Mammary epithelial cell (primary cell): ENCODE results near the gene IFIT1B.
"Not testable (repeated sequence)": the region's sequence is repeated elsewhere in the genome, so short reads cannot be mapped to it uniquely, and the experiment has no call there.

ENCODE experiments used
- EZH2 ChIP-seq: IDR thresholded peaks from 2 replicates; pipeline ENCODE4 v1.6.1; 2012; ENCODE audit warnings: low read length, inconsistent platforms, borderline replicate concordance
- TF ChIP-seq, protein P1 (sequence below), 2 donors: IDR thresholded peaks in 1 of 2; conservative IDR thresholded peaks in 1 of 2; 2 replicates each; pipeline ENCODE4 v1.5.1; 2011 to 2012; ENCODE audit warnings: inconsistent platforms in 2 of 2, low read length in 2 of 2, mild to moderate bottlenecking in 2 of 2, control low read depth in 1 of 2, low read depth in 1 of 2; ENCODE audit not compliant: insufficient read depth in 1 of 2; ENCODE audit errors: extremely low read depth in 1 of 2

DNA sequence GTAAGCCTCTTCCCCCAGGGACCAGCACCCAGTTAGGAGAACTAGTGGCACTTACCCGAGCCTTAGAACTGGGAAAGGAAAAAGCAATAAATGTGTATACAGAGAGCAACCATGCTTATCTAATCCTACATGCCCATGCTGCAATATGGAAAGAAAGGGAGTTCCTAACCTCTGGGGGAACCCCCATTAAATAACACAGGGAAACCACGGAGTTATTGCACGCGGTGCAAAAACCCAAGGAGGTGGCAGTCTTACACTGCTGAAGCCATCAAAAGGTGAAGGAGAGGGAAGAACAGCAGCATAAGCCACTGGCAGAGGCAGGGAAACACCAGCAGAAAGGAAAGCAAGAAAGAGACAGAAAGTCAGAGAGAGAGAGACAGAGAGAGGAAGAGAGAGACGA lies 32.7 kb downstream of the IFIT1B start:
- TF ChIP-seq, protein P1, sequence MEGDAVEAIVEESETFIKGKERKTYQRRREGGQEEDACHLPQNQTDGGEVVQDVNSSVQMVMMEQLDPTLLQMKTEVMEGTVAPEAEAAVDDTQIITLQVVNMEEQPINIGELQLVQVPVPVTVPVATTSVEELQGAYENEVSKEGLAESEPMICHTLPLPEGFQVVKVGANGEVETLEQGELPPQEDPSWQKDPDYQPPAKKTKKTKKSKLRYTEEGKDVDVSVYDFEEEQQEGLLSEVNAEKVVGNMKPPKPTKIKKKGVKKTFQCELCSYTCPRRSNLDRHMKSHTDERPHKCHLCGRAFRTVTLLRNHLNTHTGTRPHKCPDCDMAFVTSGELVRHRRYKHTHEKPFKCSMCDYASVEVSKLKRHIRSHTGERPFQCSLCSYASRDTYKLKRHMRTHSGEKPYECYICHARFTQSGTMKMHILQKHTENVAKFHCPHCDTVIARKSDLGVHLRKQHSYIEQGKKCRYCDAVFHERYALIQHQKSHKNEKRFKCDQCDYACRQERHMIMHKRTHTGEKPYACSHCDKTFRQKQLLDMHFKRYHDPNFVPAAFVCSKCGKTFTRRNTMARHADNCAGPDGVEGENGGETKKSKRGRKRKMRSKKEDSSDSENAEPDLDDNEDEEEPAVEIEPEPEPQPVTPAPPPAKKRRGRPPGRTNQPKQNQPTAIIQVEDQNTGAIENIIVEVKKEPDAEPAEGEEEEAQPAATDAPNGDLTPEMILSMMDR (conservative IDR thresholded peaks at IDR 0.05 in 1 of 2, IDR thresholded peaks at IDR 0.05 in 1 of 2; ENCODE audit: extremely low read depth in 1 of 2, insufficient read depth in 1 of 2, low read depth in 1 of 2, low read length in 2 of 2), result not testable (repeated sequence)
- not testable (repeated sequence) for TF ChIP-seq EZH2
